ENCODE measurements around the gene SSC5D. TPM values are rescaled to one million over a fixed set of nuclear protein-coding genes. Genes with fewer than 3 reads are reported as not detected.

The SSC5D gene
- polyA plus RNA-seq, 1 of the 3 experiments (the other 2 are of a cell fraction): 4.9 TPM

DNA sequence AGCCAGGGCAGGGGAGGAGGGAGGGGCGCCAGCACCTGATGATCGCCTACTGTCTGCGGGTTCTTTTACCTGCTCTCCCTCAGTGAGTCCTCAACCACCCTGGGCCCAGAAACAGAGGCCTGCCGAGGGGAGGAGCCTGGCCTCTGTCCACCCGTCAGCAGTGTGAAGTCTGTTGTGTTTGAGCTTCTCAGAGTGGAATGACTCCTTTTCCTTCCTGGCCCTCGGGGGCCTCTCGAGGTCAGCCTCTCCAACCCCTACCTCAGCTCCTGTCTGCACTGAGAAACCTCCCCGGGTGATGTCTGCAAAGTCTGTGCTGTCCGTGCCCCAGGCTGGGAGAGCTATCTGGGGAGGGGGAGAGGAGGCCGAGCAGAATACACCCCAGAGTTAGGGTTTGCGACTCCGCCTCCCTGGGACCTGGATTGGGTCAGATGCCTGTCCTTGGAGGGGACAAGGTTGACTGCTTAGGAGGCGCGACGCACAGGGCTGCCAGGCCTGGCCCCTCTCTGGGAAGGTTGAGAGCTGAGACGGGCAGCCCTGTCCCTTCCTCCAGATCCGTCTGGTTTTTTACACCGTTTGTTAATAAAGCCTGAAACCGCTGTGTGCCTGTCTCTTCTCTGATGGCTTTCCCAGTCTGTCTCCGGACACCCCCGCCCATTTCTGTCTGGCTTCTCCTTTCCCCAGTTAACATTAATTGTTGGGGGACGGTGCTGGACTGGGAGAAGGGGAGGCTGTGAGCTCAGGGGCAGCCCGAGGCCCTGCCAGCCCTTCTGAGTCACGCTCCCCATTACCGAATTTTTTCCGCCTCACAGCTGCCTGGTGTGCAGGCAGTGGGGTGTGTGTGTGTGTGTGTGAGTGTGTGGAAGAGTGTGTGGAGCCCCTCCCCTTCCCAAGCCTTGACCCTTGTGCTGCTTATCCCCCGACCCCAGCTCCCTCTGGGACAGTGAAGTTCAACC is 989 bp upstream of the SSC5D start:
- no peaks in the 10 kb centered on the region for H3K9me3 ChIP-seq
- H3K27ac ChIP-seq (ENCODE audit: low read depth in 2 of 2, low read length in 1 of 2): peak overlapping the region; percentile 95 to 97
- peak overlapping the region; percentile 31; the same call in 1 of the 2 replicates for H2AFZ ChIP-seq (ENCODE audit: low read depth)
- peaks cover 0 to 5% of the 10 kb centered on the region in 2 experiments for H3K36me3 ChIP-seq (replicated peaks in 1 of 2; ENCODE audit: control insufficient read depth in 1 of 2, insufficient read depth in 2 of 2, low read length in 1 of 2)
- H3K27me3 ChIP-seq (ENCODE audit: insufficient read depth): no peaks in the 10 kb centered on the region
- H3F3A ChIP-seq (replicated peaks; ENCODE audit: insufficient read depth): peaks cover 35% of the 10 kb centered on the region
- no peaks in the 10 kb centered on the region for H4K20me1 ChIP-seq (ENCODE audit: insufficient read depth)
- peaks cover 14% of the 10 kb centered on the region; the same call in 1 of the 2 replicates for H3K79me2 ChIP-seq (ENCODE audit: insufficient read depth)
- peak; percentile 72 for DNase-seq
- no peaks in the 10 kb centered on the region for H3K9me2 ChIP-seq
- peaks cover 30 to 60% of the 10 kb centered on the region in 2 experiments; a peak in 3 of 4 replicates for H3K4me1 ChIP-seq (ENCODE audit: control insufficient read depth in 1 of 2, insufficient read depth in 2 of 2, low read depth in 1 of 2, low read length in 1 of 2)
- peak overlapping the region; percentile 86 for H3K9ac ChIP-seq
- H3K4me3 ChIP-seq (ENCODE audit: low read depth in 2 of 2, low read length in 1 of 2): peak overlapping the region; percentile 69 to 80
- peak overlapping the region; percentile 91 for H3K4me2 ChIP-seq
- ChIA-PET POLR2A (interaction anchor here (0.5 to 2.0 kb wide), 6 partner anchors 11 to 159 kb away, joined by 3 to 11 read pairs (median 4); partner anchors contain the start of genes UBE2S and ZNF628), CTCF (interaction anchor here (0.8 to 15.1 kb wide), 13 partner anchors 8 to 346 kb away, joined by 3 to 162 read pairs (median 5); partner anchors contain the start of genes ZNF628 and ZNF865)
- 6% methylated on average over 18 of the region's 27 CpGs for WGBS (ENCODE audit: low lambda C conversion rate)
- TF ChIP-seq SMC3 (IDR thresholded peaks at IDR 0.05; ENCODE audit: low read depth, low read length) (no peak), FOSL2 (IDR thresholded peaks at IDR 0.05; ENCODE audit: borderline replicate concordance, low read depth) (peak; percentile 80), EP300 (IDR thresholded peaks at IDR 0.05; ENCODE audit: borderline replicate concordance in 1 of 2, low read depth in 1 of 2, low read length in 1 of 2) (peak in 1 of 2 experiments; percentile 66; a peak in 1 of 4 replicates), CTCF (IDR thresholded peaks at IDR 0.05) (no peak), GABPA (IDR thresholded peaks at IDR 0.05; ENCODE audit: low read depth) (no peak), TAF1 (IDR thresholded peaks at IDR 0.05; ENCODE audit: borderline replicate concordance, low read depth, low read length) (peak; percentile 57; the same call in 1 of the 2 replicates), EZH2phosphoT487 (IDR thresholded peaks at IDR 0.05; ENCODE audit: borderline replicate concordance, low read depth) (no peak), ELF1 (IDR thresholded peaks at IDR 0.05) (no peak; the same call in 1 of the 2 replicates), ZBTB33 (IDR thresholded peaks at IDR 0.05; ENCODE audit: borderline replicate concordance, low read depth) (no peak), NFIC (IDR thresholded peaks at IDR 0.05; ENCODE audit: borderline replicate concordance) (peak; percentile 59; the same call in 1 of the 2 replicates), TEAD4 (IDR thresholded peaks at IDR 0.05; ENCODE audit: borderline replicate concordance, insufficient read depth) (peak; percentile 65; the same call in 1 of the 2 replicates), POLR2AphosphoS5 (IDR thresholded peaks at IDR 0.05; ENCODE audit: low read depth, low read length) (peak; percentile 24), MXI1 (IDR thresholded peaks at IDR 0.05; ENCODE audit: low read depth, low read length) (peak; percentile 31; the same call in 1 of the 2 replicates), USF2 (IDR thresholded peaks at IDR 0.05; ENCODE audit: borderline replicate concordance, low read depth, low read length) (no peak), FOXJ3 (CRISPR knock-in tag; IDR thresholded peaks at IDR 0.05) (no peak), NRF1 (IDR thresholded peaks at IDR 0.05; ENCODE audit: low read depth, low read length) (no peak), RXRA (IDR thresholded peaks at IDR 0.05; ENCODE audit: borderline replicate concordance, low read depth) (peak; percentile 35; the same call in 1 of the 2 replicates), IRF3 (IDR thresholded peaks at IDR 0.05; ENCODE audit: low read depth, low read length) (no peak), CHD2 (IDR thresholded peaks at IDR 0.05; ENCODE audit: low read length, partially characterized antibody) (no peak), FOXM1 (IDR thresholded peaks at IDR 0.05; ENCODE audit: low read depth) (0 out of 2 replicates have a peak, but pooled peaks have one; percentile 32), YY1 (IDR thresholded peaks at IDR 0.05; ENCODE audit: low read depth) (no peak)
- TF ChIP-seq, protein P1, sequence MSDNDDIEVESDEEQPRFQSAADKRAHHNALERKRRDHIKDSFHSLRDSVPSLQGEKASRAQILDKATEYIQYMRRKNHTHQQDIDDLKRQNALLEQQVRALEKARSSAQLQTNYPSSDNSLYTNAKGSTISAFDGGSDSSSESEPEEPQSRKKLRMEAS (IDR thresholded peaks at IDR 0.05; ENCODE audit: low read depth): peak; percentile 92
